T-helper 1 cell treated with Interleukin-12 subunit alpha and Interleukin-12 subunit beta and Interleukin-4 antibody, amounts not matched to agents 30 ng/mL and 1 ng/mL, for 36 hours (primary cell): ENCODE measurements around the gene ZBTB1. TPM values are rescaled to one million over a fixed set of nuclear protein-coding genes. Genes with fewer than 3 reads are reported as not detected.
"Not testable (repeated sequence)": the region's sequence is repeated elsewhere in the genome, so short reads cannot be mapped to it uniquely, and the experiment has no call there.

Experiments
- intact Hi-C: fragments of 100-400 bp; cut with micrococcal nuclease; formaldehyde crosslinking; loops from one replicate; pipeline ENCODE4 v1.15.1; 2024
- total RNA-seq: library from RNA; stranded (reverse); gene quantifications from 2 replicates; pipeline ENCODE4 v1.2.3, GENCODE V29; 2022

The ZBTB1 gene
- total RNA-seq, 1 donor from 2014 or later, result 77.6 TPM

- intact Hi-C loops, result no loop called here
Measured at GRCh38 chr14:64518229-64518628, 13.7 kb downstream of the ZBTB1 start.

GRCh38 chr14:64520699-64521098, 16.1 kb downstream of the ZBTB1 start:
- intact Hi-C loops, result no loop called here

- intact Hi-C loops, result no loop called here
Measured at GRCh38 chr14:64522591-64523355, 18.2 kb downstream of the ZBTB1 start.

GRCh38 chr14:64525354-64525753, 20.8 kb downstream of the ZBTB1 start:
- intact Hi-C loops, result no loop called here

GRCh38 chr14:64531567-64531966, 27.0 kb downstream of the ZBTB1 start:
- intact Hi-C loops, result no loop called here

GRCh38 chr14:64536488-64537245, 32.1 kb downstream of the ZBTB1 start:
- intact Hi-C loops, result no loop called here

- intact Hi-C loops, result loop anchor here (1.0 to 5.0 kb wide), 13 partner anchors 9 to 898 kb away; partner anchors contain the start of genes AKAP5, FNTB, MAX and MTHFD1
Measured at GRCh38 chr14:64540208-64541202, 35.9 kb downstream of the ZBTB1 start, which contains the start of gene HSPA2. Gene HSPA2, plus strand, starts transcription at chr14:64540741. Its CDS starts 109 bp downstream, at chr14:64540850.

- intact Hi-C loops, result loop anchor here (2.0 to 5.0 kb wide), 4 partner anchors 77 to 561 kb away; partner anchors contain the start of genes AKAP5, FNTB, MAX and PLEKHG3
Measured at GRCh38 chr14:64541261-64541971, 36.8 kb downstream of the ZBTB1 start.

- intact Hi-C loops, result loop anchor here (2.0 to 5.0 kb wide), 4 partner anchors 77 to 561 kb away; partner anchors contain the start of genes AKAP5, FNTB, MAX and PLEKHG3
Measured at GRCh38 chr14:64541972-64542835, 37.6 kb downstream of the ZBTB1 start.

- intact Hi-C loops, result loop anchor here (5.0 kb wide), 1 partner anchor 444 kb away; the partner anchor contains the start of gene FNTB
Measured at GRCh38 chr14:64542836-64543201, 38.2 kb downstream of the ZBTB1 start.

GRCh38 chr14:64544607-64545312, 40.2 kb downstream of the ZBTB1 start:
- intact Hi-C loops, result loop anchor here (5.0 kb wide), 1 partner anchor 443 kb away; the partner anchor contains the start of gene FNTB

- intact Hi-C loops, result loop anchor here (1.0 kb wide), 1 partner anchor 9 kb away; the partner anchor contains the start of gene HSPA2
Measured at GRCh38 chr14:64549016-64549415, 44.4 kb downstream of the ZBTB1 start.

- intact Hi-C loops, result loop anchor here (1.0 kb wide), 1 partner anchor 10 kb away; the partner anchor contains the start of gene HSPA2
Measured at GRCh38 chr14:64549791-64550620, 45.4 kb downstream of the ZBTB1 start, which contains the start of gene PPP1R36. Gene PPP1R36, plus strand, starts transcription at chr14:64549961. Its CDS starts 37 bp downstream, at chr14:64549998.

- intact Hi-C loops, result no loop called here
Measured at GRCh38 chr14:64550621-64551333, 46.2 kb downstream of the ZBTB1 start.

GRCh38 chr14:64554556-64554955, 50.0 kb downstream of the ZBTB1 start:
- intact Hi-C loops, result no loop called here

- intact Hi-C loops, result no loop called here
Measured at GRCh38 chr14:64556526-64556925, 52.0 kb downstream of the ZBTB1 start.

GRCh38 chr14:64558216-64558615, 53.6 kb downstream of the ZBTB1 start:
- intact Hi-C loops, result not testable (repeated sequence)
